Stimulated activated CD4-positive, alpha-beta T cell treated with anti-CD3 and anti-CD28 coated beads, TNF-alpha, amount 100 ng/mL, for 1 hour (primary cell): Measurements from ENCODE around the gene TMEM114.

ENCODE experiments used
- DNase-seq, 3 donors: peaks; one replicate each; pipeline ENCODE4 v3.0.0-alpha.2; 2020; ENCODE audit warnings: low read depth in 3 of 3, low spot score in 1 of 3

The TMEM114 gene

DNA sequence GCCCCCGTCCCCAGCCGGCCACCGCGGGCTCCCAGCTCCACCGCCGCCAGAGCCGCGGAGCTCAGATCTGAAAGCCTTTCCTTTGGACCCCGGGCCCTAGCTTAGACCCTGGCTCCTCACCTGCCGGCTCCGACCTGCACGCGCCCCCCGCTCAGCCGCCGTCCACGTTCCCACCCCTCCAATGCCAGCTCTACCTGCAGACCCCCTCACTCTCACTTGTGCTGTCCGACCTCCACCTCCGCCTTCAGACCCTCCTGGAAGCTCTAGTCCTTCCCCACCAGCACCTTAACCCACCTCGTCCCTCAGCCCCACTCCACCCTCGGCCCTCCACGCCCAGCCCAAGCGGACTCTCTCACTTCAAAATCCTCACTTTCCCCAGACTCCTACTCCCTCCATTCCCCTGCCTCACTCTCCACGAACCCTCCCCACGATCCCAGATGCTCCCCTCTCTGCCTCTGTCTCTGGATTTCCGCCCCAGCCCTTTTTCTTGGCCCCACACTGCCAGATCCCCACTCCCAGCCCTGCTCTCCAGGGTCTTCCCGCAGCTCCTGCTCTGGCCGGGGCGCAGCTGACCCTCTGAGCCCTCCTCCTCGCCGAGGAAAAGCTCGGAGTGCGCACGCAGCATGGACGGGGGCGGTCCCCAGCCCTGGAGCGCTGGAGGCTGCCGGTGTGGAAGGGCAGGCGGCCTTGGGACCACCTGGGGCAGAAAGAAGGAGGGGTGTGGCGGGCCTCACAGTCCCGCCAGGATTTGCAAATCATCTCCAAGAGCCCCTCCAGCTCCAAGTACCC, at the start of gene TMEM114:
TMEM114 (minus strand) TSS at position 612 of the 789 bp plus-strand sequence. CDS start 673 bp downstream, outside the sequence.
- no peak for DNase-seq

DNA sequence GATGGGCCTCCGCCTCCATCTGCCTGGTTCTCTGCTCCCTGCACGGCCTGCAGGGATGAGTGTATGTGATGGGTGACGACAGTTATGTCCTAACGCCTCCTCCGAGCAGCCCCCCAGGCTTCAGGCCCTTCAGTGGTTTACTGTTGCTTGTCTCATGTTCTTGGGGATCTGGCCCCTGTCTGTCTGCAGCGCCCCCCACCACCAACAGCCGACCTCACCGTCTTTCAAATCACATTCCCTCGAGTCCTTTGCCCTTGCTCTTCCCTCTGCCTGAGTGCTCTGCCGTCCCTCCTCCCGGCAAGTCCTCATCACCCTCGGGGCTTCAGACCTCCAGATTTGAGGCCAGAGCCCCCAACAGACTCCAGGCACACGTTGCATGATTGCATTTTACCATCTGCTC, 49.4 kb upstream of the TMEM114 start:
- DNase-seq = no peak

DNA sequence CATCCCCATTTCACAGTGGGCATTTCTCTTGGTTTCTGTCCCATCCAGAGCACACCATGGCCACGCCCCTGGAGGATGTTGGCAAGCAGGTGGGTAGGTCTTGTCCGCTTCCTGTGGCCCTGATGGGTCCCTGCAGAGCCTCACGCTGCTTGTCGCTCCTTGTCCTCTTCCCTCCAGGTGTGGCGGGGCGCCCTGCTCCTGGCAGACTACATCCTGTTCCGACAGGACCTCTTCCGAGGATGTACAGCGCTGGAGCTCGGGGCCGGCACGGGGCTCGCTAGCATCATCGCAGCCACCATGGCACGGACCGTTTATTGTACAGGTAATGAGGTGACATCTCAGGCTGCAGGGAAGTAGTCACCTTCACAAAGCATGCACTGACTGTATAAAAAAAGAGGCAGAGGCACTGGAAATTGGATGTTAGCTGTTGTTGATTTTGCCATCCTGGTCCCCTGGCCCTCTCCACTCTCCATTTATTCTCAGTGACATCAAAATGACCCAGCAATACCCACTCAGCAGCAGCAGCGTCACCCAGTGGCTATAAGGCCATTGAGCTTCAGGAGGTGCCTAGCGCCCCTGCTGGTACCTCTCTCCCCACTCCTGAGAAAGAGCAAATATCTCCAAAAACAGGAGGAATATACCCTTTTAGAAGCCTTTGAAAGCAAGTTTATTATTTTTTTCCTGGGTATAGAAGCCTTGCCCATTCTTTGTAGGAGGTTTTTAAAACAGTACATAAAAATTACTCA, 44.9 kb upstream of the TMEM114 start:
- no peak for DNase-seq

DNA sequence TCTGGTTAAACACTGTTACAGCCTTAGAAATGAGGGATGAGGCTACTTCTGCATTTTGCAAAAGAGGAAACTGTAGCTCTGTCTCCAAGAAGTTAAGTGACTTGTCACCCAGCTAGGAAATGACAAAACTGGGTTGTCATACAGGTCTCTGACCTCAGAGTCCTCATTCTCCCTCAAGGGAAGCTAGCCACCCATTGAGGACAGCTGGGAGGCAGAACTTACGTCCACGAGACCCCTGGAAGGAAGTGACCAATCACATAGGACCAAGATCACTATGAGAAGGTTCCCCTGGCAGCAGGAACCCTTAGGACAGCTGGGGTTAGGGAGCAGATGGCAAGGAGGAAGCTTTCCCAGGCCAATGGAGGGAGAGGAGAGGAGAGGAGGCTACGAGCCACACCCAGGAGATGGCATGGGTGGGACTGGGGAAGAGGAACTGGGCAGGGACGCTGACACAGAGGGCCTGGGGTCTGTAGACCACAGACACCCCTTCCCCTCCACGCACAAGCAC, 42.4 kb upstream of the TMEM114 start:
- no peak for DNase-seq

DNA sequence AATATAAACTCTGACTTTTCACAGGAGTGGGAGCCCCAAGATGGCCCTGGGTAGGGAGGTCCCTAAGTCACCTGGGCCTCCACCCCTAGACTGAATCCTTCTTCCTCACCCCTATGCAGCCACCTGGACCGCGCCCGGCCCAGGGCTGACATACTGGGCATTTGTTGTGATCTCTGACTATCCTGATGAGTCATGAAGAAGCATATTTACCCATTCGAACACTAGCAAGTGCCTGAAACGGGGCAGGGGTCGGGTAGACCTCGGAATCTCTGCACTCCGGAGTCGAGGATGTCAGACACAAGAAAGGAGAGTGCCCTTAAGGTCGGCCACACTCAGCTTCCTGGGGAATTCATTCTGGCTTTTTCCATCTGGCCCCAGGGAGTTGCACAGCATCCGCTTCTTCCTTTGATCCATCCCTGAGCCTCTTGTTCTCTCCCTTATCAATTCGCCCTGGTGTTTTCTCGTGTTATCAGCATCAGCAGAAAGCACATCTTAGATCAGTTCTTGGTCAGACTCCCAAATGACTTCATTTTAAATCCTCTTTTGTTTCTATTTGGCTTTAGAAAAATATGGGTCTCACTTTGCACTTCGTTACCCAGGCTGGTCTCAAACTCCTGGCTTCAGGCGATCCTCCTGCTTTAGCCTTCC, 41.6 kb upstream of the TMEM114 start:
- no peak for DNase-seq

DNA sequence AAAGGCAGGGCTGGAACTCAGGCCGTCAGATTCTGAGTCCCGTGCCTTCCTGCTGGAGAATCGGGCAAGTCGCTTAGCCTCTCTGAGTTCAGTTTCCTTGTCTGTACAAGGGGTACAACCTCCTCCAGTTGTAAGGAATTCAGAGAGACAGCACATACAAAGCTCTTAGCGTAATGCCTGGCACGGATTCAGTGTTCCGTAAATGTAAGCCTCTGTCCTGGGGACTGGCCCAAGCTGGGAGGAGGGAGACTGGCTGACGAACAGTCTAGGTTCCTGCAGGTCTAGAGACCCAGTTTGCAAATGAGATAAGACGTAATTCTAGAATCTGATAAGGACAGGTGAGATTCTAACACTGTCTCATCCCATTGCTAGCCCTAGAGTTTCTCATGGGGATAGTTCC, 41.1 kb upstream of the TMEM114 start:
- DNase-seq = no peak

DNA sequence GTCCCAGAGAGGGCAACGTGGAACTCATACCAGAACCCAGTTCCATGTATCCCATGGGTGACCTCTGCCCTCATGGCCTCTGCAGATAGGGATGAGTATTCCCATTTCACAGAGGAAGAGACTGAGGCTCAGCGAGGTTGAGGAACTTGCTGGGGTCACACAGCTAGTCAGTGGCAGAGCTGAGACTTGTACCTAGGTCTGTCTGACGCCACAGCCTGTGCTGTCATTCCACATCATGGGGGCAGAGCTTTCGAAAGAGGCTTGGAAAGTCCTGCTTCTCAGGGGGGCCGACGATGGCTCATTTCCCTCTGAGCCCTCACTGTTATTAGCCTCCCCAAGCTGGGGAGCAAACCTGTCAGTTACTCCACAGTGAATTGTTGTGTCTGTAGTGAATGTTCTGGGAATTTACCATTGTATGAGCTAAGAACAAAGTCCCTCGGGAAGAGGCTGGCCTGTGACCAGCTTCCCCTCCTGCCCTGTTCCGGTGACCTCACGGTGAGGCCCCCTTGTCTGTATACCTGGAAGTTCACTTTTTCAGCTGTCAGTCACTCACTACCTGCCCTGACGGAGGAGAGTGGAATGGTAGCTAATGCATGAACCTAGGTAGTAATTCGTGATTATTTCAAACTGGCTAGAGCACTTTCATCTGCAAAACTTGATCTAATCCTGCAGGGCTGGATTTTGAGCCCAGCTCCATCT, 40.1 kb upstream of the TMEM114 start:
- DNase-seq = no peak

DNA sequence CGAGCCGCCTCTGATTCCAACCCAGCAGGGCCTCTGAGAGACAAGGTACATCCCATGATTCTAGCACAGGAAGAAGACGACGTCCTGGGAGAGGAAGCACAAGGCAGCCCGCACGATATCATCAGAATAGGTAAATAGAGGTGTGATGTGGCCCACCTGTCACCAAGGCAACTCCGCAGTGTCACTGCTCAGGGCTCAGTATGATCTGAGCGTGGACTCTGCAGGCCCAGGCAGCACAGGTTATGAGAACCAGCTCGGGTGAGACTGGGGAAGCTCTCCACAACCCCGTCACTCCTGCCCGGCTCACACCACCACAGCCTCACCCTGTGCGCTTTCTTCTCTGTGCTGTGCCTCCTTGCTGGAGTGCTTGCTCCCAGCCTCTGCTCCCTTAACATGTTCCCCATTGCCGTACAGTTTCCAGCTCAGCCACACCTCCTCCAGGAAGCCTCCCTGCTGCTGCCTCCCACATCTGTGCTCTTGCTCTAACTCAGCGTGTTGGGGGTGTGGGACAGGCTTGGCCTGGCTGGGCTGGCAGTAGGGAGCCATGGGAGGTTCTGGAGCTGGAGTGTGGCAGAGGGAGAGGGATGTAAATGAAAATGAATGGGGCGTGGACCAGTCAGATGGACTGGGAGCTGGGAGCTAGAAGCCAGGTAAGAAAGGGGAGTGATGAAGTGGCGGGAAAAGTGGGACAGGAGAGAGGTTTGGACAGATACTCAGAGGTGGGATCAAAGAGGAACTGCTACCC, 38.8 kb upstream of the TMEM114 start:
- no peak for DNase-seq

DNA sequence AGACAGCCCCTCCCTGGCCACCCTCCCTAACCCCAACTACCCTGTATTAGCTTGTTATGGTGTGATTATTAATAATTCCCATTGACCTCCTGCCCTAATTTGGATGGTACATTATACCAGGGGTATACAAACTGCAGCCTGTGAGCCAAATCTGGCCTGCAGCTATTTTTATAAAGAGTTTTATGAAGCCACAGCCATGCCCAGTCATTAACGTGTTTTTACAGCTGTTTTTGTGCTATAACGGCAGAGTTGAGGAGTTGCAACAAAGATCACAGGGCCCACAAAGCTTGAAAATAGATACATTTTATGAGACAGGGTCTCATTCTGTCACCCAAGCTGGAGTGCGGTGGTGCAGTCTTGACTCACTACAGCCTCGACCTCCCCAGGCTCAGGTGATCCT, 37.1 kb upstream of the TMEM114 start:
- DNase-seq = no peak

DNA sequence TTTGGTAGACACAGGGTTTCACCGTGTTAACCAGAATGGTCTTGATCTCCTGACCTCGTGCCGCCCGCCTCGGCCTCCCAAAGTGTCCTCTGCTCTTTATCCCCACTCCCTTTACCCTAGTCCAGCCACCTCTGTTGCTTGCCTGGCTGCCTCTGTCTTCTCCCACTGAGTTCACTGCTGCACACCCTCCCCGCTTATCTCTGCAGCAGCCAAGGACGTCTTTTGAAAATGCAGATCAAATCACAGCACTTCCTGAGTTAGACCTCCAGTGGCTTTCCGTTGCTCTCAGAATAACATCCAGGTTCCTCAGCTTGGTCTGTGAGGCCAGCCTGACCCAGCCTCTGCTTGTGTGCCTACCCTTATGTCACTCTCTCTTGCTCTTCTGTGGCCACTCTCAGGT, 36.6 kb upstream of the TMEM114 start:
- DNase-seq = no peak

DNA sequence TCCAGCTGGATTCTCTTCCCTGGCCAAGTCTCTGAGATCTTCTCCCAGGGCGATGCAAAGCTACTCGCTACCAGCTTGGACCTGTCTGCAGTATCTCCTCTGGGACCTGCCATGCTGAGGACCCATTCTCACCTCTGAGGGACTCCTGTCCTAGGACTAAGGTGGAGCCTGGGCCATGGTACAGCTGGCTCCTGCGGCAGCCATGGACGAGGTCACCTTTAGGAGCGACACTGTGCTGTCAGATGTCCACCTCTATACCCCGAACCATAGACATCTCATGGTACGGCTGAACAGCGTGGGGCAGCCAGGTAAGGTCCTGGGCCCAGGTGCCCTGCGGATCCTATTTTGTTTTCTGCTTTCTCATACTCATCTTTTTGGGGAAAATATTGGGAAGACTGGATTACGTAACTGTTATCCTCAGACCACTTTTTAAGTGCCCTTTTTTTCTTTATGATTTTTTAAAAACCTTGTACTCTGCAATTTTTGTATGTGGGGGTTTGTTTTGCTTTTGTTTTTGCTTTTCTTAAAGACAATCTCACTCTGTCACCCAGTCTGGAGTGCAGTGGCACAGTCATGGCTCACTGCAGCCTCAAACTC, 35.3 kb upstream of the TMEM114 start:
- DNase-seq = no peak

DNA sequence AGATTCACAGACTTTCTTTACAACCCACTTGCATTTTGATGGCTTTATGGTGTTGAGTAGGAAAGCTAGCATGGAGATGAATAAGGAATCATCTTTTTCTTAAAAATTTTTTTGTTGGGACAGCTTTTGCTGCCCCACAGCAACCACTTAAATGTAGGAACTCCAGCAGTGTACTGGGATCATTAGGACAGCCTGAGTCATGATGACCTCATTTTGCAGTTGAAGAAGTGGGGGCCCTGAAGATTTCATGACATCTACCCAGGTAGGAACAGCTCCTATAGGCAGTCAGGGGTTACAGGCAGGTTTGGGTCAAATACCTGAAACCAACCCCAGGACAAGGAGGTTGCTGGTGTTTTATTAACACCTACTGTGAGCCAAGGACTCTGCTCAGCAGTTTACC, 33.3 kb upstream of the TMEM114 start:
- DNase-seq = no peak

DNA sequence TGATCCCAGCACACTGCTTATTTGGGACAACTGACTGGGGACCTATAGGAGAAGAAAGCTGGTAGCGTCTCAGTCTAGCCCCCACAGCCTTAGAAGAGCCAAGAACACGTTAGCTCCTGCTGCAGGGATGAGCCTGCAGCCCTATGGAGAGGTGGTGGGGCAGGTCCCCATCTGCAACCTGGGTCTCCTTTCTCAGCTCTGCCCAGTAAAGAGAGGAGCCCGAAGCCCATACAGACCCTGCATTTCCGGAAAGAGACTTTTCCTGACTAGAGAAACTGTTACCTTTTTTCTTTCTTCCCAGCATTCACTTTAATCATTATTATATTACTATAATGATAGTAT, 32.0 kb upstream of the TMEM114 start:
- DNase-seq = no peak

DNA sequence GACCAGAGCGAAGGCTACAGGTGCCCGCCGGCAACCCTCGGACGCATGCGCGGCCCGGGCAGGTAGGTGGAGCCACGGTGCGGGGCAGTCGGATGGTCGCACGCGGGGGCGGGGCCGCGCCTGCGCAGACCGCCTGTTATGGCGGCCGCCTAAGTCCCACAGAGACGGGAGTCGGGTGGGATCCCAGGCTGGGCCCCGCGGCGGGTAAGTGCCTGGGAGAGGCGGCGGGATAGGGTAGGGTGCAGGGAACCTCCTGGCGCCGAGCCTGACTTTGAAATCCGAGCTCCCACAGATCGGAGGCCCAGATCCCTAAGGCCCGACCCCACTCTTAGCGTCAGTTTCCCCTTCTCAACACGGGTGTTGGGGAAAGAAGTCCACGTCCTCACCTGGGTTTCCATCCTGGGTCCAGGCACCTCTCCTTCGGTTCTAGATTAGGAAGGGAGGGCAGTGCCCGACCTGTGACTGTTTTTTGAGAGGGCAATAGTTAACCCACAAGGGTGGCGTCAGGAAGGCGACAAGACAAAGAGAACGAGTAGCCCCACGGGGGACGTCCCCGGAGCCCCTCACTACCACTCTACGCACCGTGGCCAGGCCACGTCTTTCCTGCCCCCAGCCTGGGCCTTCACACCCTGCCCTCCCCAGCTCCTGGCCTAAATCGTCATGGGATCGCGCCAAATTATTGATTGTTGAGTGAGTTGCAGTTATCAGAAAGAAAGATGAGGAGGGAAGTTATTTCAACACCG, 31.4 kb upstream of the TMEM114 start, which contains the start of gene METTL22:
METTL22 (plus strand) TSS at position 127 of the 743 bp plus-strand sequence. CDS start 3,968 bp downstream, outside the sequence.
- peak; percentile 80 to 93 (median 84) for DNase-seq

DNA sequence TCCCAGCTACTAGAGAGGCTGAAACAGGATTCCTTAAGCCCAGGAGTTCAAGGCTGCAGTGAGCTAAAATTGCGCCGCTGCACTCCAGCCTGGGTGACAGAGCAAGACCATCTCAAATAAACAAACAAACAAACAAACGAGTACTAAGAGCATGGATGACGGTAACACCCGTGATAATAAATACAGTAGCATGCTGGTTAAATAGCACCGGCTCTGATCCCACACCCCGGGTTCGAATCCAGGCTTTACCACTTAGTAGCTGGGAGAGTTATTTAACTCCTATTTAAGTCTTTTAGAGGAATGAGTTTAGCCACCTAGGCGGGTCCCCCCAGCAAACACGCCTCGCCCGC, 30.9 kb upstream of the TMEM114 start:
- no peak for DNase-seq

DNA sequence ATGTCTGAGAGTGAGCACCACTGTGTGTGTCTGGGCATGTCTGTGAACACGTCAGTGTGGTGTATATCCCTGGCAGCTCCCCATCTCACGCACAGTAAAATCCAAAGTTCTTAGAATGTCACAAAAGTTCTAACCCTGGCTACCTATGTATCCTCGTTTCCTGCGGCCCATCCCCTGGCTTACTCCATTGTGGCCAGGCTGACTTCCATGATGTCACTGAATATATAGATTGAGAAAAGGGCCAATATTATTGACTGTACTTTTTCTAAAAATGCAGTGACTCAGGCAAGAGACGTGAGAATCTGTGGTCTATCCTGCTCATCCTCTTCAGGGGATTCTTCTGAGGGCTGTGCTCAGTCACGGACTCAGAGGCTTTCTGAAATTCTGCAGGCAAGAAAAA, 30.2 kb upstream of the TMEM114 start:
- no peak for DNase-seq

DNA sequence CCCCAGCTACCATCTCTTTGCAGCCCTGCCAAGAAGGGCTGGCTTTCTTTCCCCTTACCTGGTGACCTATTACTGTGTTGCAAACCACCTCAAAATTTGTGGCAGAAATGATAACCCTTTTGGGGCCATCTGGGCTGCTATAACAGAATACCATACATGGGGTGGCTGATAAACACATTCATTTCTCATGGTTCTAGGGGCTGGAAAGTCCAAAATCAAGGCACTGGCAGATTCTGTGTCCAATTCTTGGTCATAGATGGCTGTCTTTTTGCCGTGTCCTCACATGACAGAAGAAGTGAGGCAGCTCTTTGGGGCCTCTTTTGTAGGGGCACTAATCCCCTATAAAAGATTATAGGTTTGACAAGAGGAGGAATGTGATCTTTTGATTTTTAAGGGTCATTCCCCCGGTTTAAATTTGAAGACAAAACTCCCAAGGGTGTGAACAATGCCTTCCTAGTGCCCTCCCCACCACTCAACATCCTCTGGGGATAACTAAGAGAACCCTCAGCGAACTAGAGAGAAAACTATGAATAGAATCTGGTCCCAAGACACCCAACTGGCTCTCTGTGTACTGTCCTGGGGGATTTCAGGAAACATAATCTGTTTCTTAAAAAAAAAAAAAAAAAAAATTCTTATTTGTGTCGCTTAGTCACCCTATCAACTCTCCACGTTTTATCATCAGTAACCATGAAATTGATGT, 29.5 kb upstream of the TMEM114 start:
- DNase-seq = no peak

DNA sequence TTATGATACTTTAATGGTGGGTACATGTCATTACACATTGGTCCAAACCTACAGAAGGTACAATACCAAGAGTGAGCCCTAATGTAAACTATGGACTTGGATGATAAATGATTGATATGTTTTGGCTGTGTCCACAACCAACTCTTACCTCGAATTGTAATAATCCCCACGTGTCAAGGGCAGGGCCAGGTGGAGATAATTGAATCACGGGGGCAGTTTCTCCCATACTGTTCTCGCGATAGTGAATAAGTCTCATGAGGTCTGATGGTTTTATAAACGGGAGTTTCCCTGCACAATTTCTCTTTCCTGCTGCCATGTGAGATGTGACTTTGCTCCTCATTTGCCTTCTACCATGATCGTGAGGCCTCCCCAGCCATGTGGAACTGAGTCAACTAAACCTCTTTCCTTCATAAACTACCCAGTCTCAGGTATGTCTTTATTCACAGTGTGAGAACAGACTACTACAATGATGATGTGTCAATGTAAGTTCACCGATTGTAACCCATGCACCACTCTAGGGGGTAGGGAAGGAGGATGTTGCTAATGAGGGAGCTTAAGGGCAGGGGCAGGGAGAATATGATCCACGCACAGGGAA, 24.2 kb upstream of the TMEM114 start:
- no peak for DNase-seq
